DOHH2 (cell line): ENCODE results near the gene STX18.

Experiments
- H3F3A ChIP-seq: fragments of 200-600 bp; sonication (generic), shearing (Covaris generic); 2 replicates; pipeline ENCODE4 v1.6.0; 2016; ENCODE audit warnings: antibody characterized with exemption, mild to moderate bottlenecking; ENCODE audit not compliant: control insufficient read depth, insufficient read depth
- H3K27ac ChIP-seq: fragments of 200-600 bp; sonication (generic); 2 replicates; pipeline ENCODE4 v1.5.1; 2014; ENCODE audit warnings: low read depth, mild to moderate bottlenecking, low read length, moderate library complexity
- H3K27me3 ChIP-seq: fragments of 200-600 bp; sonication (generic); 2 replicates; pipeline ENCODE4 v1.6.1; 2014; ENCODE audit warnings: mild to moderate bottlenecking, low read length, mixed read lengths; ENCODE audit not compliant: control insufficient read depth
- H3K36me3 ChIP-seq: fragments of 200-600 bp; sonication (generic); 2 replicates; pipeline ENCODE4 v1.6.1; 2014; ENCODE audit warnings: mild to moderate bottlenecking, low read length, moderate library complexity, mixed read lengths; ENCODE audit not compliant: control insufficient read depth
- H3K4me1 ChIP-seq: fragments of 200-600 bp; sonication (generic); 2 replicates; pipeline ENCODE4 v1.6.1; 2014; ENCODE audit warnings: mild to moderate bottlenecking, low read length, mixed read lengths; ENCODE audit not compliant: control insufficient read depth
- H3K4me2 ChIP-seq: fragments of 200-600 bp; sonication (generic); 2 replicates; pipeline ENCODE4 v1.6.0; 2014; ENCODE audit warnings: mild to moderate bottlenecking, low read length, moderate library complexity
- H3K4me3 ChIP-seq: fragments of 200-600 bp; sonication (generic); 2 replicates; pipeline ENCODE4 v1.5.1; 2014; ENCODE audit warnings: mild to moderate bottlenecking, low read length, mixed read lengths
- H3K79me2 ChIP-seq: fragments of 200-600 bp; sonication (generic); 2 replicates; pipeline ENCODE4 v1.6.1; 2014; ENCODE audit warnings: mild to moderate bottlenecking, low read length, mixed read lengths; ENCODE audit not compliant: control insufficient read depth
- H3K9me2 ChIP-seq: fragments of 200-600 bp; sonication (generic); replicated peaks from 2 replicates; pipeline ENCODE4 v1.6.1; 2014; ENCODE audit warnings: mild to moderate bottlenecking, low read length, mixed read lengths; ENCODE audit not compliant: control insufficient read depth
- H3K9me3 ChIP-seq: fragments of 200-600 bp; sonication (generic); 2 replicates; pipeline ENCODE4 v1.6.1; 2014; ENCODE audit warnings: antibody characterized with exemption, low read length, mixed read lengths; ENCODE audit not compliant: control insufficient read depth, insufficient read depth
- H4K20me1 ChIP-seq: fragments of 200-600 bp; sonication (generic); 2 replicates; pipeline ENCODE4 v1.6.0; 2014; ENCODE audit warnings: low read depth, mild to moderate bottlenecking, antibody characterized with exemption, low read length, moderate library complexity; ENCODE audit not compliant: control insufficient read depth, insufficient read depth
- EZH2phosphoT487 ChIP-seq: fragments of 200-600 bp; sonication (generic); IDR thresholded peaks from 2 replicates; pipeline ENCODE4 v1.6.1; 2017; ENCODE audit warnings: borderline replicate concordance, mild to moderate bottlenecking, antibody characterized with exemption, low read length, moderate library complexity, mixed read lengths
- TF ChIP-seq, protein P1 (sequence below): fragments of 200-600 bp; sonication (generic); IDR thresholded peaks from one replicate; pipeline ENCODE4 v1.5.1; 2014; ENCODE audit warnings: antibody characterized with exemption, mild to moderate bottlenecking, low read depth, low read length; ENCODE audit not compliant: poor library complexity, severe bottlenecking

Gene STX18

DNA sequence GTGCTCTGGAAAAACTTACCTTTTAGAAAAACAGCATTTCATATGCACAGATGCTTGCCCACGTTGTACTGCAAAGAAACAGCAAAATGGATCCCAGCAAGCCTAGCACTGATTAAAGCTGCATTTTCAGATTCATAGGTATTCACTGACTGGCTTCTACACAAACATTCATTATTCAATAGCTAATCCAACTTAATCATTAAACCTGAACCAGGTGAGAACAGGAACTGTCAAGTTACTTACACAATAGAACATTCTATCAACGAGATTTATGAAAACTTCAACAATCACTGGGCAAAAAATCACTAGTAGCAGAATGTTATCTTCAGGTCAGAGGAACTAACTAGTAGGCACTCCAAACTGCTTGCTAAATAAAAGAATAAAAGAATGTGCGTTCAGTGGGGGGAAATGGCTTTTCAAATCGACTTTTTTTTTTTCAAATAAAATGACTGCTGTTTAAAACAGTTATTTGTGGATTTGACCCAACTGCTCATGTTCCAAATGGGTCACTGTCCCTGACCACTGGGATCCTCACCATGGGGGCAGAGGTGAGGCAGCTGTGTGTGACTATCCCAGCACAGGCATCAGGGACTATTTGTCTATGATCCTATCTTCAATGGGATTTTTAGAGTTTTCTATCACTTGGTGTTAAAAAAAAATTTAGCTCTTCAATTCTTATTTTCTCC lies 42.3 kb downstream of the STX18 start:
- no peak overlapping the region for H3K27ac ChIP-seq
- no peaks in the 10 kb centered on the region for H3K9me2 ChIP-seq
- TF ChIP-seq EZH2phosphoT487: no peak
- TF ChIP-seq, protein P1, sequence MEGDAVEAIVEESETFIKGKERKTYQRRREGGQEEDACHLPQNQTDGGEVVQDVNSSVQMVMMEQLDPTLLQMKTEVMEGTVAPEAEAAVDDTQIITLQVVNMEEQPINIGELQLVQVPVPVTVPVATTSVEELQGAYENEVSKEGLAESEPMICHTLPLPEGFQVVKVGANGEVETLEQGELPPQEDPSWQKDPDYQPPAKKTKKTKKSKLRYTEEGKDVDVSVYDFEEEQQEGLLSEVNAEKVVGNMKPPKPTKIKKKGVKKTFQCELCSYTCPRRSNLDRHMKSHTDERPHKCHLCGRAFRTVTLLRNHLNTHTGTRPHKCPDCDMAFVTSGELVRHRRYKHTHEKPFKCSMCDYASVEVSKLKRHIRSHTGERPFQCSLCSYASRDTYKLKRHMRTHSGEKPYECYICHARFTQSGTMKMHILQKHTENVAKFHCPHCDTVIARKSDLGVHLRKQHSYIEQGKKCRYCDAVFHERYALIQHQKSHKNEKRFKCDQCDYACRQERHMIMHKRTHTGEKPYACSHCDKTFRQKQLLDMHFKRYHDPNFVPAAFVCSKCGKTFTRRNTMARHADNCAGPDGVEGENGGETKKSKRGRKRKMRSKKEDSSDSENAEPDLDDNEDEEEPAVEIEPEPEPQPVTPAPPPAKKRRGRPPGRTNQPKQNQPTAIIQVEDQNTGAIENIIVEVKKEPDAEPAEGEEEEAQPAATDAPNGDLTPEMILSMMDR: no peak
- H3K4me1 ChIP-seq: peaks cover 11% of the 10 kb centered on the region
- H3F3A ChIP-seq: 0 out of 2 replicates have a peak, but pooled peaks cover 6% of the 10 kb centered on the region
- no peaks in the 10 kb centered on the region for H4K20me1 ChIP-seq
- H3K9me3 ChIP-seq: no peaks in the 10 kb centered on the region
- peaks cover 24% of the 10 kb centered on the region for H3K79me2 ChIP-seq
- H3K4me2 ChIP-seq: no peak overlapping the region
- no peak overlapping the region for H3K4me3 ChIP-seq
- H3K36me3 ChIP-seq: no peaks in the 10 kb centered on the region
- H3K27me3 ChIP-seq: no peaks in the 10 kb centered on the region

DNA sequence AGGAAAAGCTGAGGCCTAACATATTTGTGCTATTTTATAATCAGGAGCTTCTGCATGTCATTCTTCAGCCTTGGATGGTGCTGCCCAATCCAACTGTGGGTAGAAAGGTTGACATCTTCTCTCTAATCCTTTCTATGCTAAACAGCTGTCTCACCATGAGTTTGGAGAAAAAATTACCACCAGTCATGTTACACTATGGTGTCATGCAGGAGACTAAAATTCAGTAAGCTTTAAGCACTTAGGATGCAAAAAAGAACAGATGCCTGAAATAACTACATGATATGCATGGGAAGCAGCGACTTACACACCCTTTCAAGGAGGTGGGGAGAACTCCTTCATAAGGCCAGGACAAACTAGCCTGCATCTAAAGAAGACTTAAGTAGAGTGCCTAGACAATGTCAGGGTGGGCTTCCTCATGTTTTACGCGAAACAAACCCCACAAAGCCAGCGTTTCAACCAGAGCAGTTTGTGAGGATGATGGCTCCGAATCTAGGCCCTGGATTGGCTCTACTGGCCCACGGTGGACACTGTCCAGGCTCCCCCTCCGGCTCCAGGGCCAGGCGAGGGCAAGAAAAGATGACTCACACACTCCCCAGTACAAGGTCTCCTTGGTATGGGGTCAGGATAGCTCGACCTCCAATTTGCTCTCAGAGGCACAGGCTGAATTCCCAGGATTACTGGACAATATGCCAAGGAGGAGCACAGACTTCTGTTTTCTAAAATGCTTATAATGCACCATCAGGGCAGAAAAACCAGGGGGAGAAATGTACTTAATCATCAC lies 45.1 kb downstream of the STX18 start:
- Histone ChIP-seq H3K4me1 (peaks cover 17% of the 10 kb centered on the region), H3K27me3 (no peaks in the 10 kb centered on the region), H3K9me2 (no peaks in the 10 kb centered on the region), H3K9me3 (no peaks in the 10 kb centered on the region), H3K79me2 (peaks cover 18% of the 10 kb centered on the region), H3F3A (peaks cover 5% of the 10 kb centered on the region), H3K27ac (no peak overlapping the region), H3K4me2 (no peak overlapping the region), H3K4me3 (no peak overlapping the region), H4K20me1 (no peaks in the 10 kb centered on the region), H3K36me3 (no peaks in the 10 kb centered on the region)
- TF ChIP-seq, protein P1: no peak
- no peak for TF ChIP-seq EZH2phosphoT487

DNA sequence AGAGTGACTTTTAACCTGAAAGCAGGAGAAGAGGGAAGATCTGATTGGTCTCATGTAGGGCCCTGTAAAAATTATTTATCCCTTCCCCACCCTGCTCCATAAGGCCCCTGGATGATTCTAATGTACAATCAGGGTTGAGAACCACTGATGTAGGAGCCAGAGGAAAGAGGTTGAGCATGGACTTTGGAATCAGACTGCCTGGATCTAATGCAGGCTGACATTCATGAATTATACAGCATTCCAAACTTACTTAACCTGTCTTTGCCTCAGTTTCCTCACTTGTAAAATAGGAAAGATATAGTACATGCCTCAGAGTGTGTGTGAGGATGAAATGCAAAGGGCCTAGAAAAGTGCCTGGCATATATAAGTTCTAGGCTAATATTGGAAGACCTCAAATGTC lies 47.0 kb downstream of the STX18 start:
- Histone ChIP-seq H3K4me3 (no peak overlapping the region), H3K4me2 (no peak overlapping the region), H4K20me1 (no peaks in the 10 kb centered on the region), H3K9me2 (no peaks in the 10 kb centered on the region), H3K36me3 (no peaks in the 10 kb centered on the region), H3K79me2 (peaks cover 23% of the 10 kb centered on the region), H3K27me3 (no peaks in the 10 kb centered on the region), H3F3A (peaks cover 14% of the 10 kb centered on the region), H3K4me1 (peaks cover 36% of the 10 kb centered on the region), H3K27ac (no peak overlapping the region), H3K9me3 (no peaks in the 10 kb centered on the region)
- no peak for TF ChIP-seq EZH2phosphoT487
- TF ChIP-seq, protein P1: no peak
